Measurements from ENCODE around the gene PPP6C. TPM values are rescaled to one million over a fixed set of nuclear protein-coding genes. Genes with fewer than 3 reads are reported as not detected.
A peak's percentile ranks its signal among the peaks of the same experiment; 100 is the strongest.

The PPP6C gene
- total and polyA plus RNA-seq, 2 of the 13 experiments (the other 11 are each of a cell fraction or from before 2014, with no cell fraction given), result 18.5 to 20.9 TPM

DNA sequence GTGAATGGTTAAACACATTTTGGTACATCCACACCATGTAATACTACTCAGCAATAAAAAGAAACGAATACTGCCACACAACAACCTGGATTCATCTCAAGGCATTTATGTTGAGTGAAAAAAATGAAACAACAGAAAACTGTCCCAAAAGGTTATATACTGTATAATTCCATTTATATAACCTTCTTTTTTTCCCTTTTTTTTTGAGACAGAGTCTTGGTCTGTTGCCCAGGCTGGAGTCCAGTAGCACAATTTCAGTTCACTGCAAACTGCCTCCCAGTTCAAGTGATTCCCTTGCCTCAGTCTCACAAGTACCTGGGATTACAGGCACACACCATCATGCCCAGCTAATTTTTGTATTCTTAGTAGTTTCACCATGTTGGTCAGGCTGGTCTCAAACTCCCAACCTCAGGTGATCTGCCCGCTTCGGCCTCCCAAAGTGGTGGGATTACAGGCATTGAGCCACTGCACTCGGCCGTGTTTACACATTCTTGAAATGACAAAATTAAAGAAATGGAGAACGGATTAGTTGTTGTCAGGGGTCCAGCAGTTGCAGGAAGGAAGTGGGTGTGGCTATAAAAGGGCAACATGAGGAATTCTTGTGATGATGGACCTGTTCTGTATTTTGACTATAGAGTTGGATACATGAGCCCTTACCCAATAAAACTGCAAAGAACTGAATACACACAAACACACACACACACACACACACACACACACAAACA is 17.4 kb downstream of the PPP6C start:
- no peak for FAIRE-seq

More for the DNA sequence above, 17.4 kb downstream of the PPP6C start:
- Histone ChIP-seq H3K9ac (ENCODE audit: insufficient read depth, low read depth, low read length) (no peak overlapping the region), H3K4me1 (ENCODE audit: insufficient read depth, low read length) (peaks cover under 1% of the 10 kb centered on the region; the same call in 1 of the 2 replicates), H2AFZ (ENCODE audit: low read length) (no peak overlapping the region), H3K36me3 (replicated peaks in 1 of 2; ENCODE audit: control insufficient read depth in 1 of 2, insufficient read depth in 2 of 2, low read length in 2 of 2) (peaks cover 0 to 11% of the 10 kb centered on the region in 2 experiments; a peak in 1 of 5 replicates), H3K4me3 (replicated peaks in 1 of 3; ENCODE audit: insufficient read depth in 1 of 3, low read depth in 2 of 3, low read length in 3 of 3) (no peak overlapping the region), H3K9me3 (ENCODE audit: low read length) (no peaks in the 10 kb centered on the region), H4K20me1 (ENCODE audit: insufficient read depth, low read length) (no peaks in the 10 kb centered on the region), H3K4me2 (ENCODE audit: low read depth, low read length) (no peak overlapping the region), H3K27me3 (ENCODE audit: control insufficient read depth in 1 of 2, insufficient read depth in 2 of 2, low read length in 2 of 2) (no peaks in the 10 kb centered on the region), H3K27ac (ENCODE audit: extremely low read length, insufficient read depth, low read length) (no peak overlapping the region), H3K79me2 (ENCODE audit: insufficient read depth, low read length) (peaks cover 24% of the 10 kb centered on the region)
- in situ Hi-C loops (cut with HindIII; ENCODE audit: extremely low pct_ligation_motif_present, low pct_unique_long_range_greater_than_20kb), result no loop called here
- 96% methylated on average over 6 of the region's 6 CpGs for WGBS (ENCODE audit: low lambda C conversion rate)
- POLR2A ChIA-PET, result no interaction called here
- TF ChIP-seq NPAS2 (CRISPR knock-in tag; IDR thresholded peaks at IDR 0.05; ENCODE audit: borderline replicate concordance), result no peak
- no peak for TF ChIP-seq MTF2 (CRISPR knock-in tag; IDR thresholded peaks at IDR 0.05; ENCODE audit: borderline replicate concordance)
- no peak for TF ChIP-seq ZNF512 (CRISPR knock-in tag; IDR thresholded peaks at IDR 0.05)
- TF ChIP-seq GABPA (IDR thresholded peaks at IDR 0.05; ENCODE audit: low read depth, low read length), result no peak
- TF ChIP-seq GABPA (CRISPR knock-in tag; IDR thresholded peaks at IDR 0.05; ENCODE audit: low read depth), result no peak
- TF ChIP-seq, protein P1, sequence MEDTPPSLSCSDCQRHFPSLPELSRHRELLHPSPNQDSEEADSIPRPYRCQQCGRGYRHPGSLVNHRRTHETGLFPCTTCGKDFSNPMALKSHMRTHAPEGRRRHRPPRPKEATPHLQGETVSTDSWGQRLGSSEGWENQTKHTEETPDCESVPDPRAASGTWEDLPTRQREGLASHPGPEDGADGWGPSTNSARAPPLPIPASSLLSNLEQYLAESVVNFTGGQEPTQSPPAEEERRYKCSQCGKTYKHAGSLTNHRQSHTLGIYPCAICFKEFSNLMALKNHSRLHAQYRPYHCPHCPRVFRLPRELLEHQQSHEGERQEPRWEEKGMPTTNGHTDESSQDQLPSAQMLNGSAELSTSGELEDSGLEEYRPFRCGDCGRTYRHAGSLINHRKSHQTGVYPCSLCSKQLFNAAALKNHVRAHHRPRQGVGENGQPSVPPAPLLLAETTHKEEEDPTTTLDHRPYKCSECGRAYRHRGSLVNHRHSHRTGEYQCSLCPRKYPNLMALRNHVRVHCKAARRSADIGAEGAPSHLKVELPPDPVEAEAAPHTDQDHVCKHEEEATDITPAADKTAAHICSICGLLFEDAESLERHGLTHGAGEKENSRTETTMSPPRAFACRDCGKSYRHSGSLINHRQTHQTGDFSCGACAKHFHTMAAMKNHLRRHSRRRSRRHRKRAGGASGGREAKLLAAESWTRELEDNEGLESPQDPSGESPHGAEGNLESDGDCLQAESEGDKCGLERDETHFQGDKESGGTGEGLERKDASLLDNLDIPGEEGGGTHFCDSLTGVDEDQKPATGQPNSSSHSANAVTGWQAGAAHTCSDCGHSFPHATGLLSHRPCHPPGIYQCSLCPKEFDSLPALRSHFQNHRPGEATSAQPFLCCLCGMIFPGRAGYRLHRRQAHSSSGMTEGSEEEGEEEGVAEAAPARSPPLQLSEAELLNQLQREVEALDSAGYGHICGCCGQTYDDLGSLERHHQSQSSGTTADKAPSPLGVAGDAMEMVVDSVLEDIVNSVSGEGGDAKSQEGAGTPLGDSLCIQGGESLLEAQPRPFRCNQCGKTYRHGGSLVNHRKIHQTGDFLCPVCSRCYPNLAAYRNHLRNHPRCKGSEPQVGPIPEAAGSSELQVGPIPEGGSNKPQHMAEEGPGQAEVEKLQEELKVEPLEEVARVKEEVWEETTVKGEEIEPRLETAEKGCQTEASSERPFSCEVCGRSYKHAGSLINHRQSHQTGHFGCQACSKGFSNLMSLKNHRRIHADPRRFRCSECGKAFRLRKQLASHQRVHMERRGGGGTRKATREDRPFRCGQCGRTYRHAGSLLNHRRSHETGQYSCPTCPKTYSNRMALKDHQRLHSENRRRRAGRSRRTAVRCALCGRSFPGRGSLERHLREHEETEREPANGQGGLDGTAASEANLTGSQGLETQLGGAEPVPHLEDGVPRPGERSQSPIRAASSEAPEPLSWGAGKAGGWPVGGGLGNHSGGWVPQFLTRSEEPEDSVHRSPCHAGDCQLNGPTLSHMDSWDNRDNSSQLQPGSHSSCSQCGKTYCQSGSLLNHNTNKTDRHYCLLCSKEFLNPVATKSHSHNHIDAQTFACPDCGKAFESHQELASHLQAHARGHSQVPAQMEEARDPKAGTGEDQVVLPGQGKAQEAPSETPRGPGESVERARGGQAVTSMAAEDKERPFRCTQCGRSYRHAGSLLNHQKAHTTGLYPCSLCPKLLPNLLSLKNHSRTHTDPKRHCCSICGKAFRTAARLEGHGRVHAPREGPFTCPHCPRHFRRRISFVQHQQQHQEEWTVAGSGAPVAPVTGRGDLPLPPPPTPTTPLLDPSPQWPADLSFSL (CRISPR knock-in tag; IDR thresholded peaks at IDR 0.05), result peak; percentile 41; the same call in 1 of the 2 replicates
- TF ChIP-seq ZNF20 (CRISPR knock-in tag; IDR thresholded peaks at IDR 0.05), result no peak
- DNase-seq (ENCODE audit: low spot score) (no peak), ATAC-seq (no peak)
- CTCF ChIA-PET (ENCODE audit: low intra/inter-chr PET ratio, low total read pairs), result no interaction called here
- no TSS peak for BruUV-seq (replicated peaks)
- intact Hi-C loops (cut with micrococcal nuclease; ENCODE audit: unreplicated experiment), result no loop called here
